KOPT-K1 (cell line): ENCODE measurements around the gene NFE2L2.
"Not testable (repeated sequence)": the region's sequence is repeated elsewhere in the genome, so short reads cannot be mapped to it uniquely, and the experiment has no call there.

ENCODE experiments used
- H3K27ac ChIP-seq: fragments of 200-600 bp; sonication (generic); 2 replicates; pipeline ENCODE4 v1.5.1; 2016; ENCODE audit warnings: antibody characterized with exemption, mild to moderate bottlenecking, low read depth, low read length; ENCODE audit not compliant: poor library complexity, severe bottlenecking
- H3K36me3 ChIP-seq: fragments of 200-600 bp; sonication (generic); 2 replicates; pipeline ENCODE4 v1.5.1; 2017; ENCODE audit warnings: antibody characterized with exemption, mild to moderate bottlenecking, low read length, moderate library complexity; ENCODE audit not compliant: insufficient read depth
- H3K9me3 ChIP-seq: fragments of 200-600 bp; sonication (generic); 2 replicates; pipeline ENCODE4 v1.5.1; 2017; ENCODE audit warnings: antibody characterized with exemption, low read length, mild to moderate bottlenecking; ENCODE audit not compliant: insufficient read depth, poor library complexity, severe bottlenecking

The NFE2L2 gene

GRCh38 chr2:177268187-177268871, 3.8 kb upstream of the NFE2L2 start:
- H3K9me3 ChIP-seq, result no peaks in the 10 kb centered on the region
- no peak overlapping the region for H3K27ac ChIP-seq
- H3K36me3 ChIP-seq, result no peaks in the 10 kb centered on the region

DNA sequence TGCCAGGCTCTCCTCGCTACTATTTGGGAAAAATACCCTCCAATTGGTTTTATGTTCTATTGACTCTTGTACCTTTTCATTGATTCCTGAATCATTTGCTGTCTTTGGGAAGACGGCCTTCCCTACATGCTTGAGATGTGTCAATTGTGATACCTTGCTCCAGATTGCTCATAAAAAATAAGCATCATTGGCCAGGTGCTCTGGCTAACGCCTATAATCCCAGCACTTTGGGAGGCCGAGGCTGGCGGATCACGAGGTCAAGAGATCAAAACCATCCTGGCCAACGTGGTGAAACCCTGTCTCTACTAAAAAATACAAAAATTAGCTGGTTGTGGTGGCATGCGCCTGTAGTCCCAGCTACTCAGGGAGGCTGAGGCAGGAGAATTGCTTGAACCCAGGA, 2.4 kb upstream of the NFE2L2 start:
- H3K36me3 ChIP-seq, H3K9me3 ChIP-seq: not testable (repeated sequence)
- peak overlapping the region; percentile 100 for H3K27ac ChIP-seq

DNA sequence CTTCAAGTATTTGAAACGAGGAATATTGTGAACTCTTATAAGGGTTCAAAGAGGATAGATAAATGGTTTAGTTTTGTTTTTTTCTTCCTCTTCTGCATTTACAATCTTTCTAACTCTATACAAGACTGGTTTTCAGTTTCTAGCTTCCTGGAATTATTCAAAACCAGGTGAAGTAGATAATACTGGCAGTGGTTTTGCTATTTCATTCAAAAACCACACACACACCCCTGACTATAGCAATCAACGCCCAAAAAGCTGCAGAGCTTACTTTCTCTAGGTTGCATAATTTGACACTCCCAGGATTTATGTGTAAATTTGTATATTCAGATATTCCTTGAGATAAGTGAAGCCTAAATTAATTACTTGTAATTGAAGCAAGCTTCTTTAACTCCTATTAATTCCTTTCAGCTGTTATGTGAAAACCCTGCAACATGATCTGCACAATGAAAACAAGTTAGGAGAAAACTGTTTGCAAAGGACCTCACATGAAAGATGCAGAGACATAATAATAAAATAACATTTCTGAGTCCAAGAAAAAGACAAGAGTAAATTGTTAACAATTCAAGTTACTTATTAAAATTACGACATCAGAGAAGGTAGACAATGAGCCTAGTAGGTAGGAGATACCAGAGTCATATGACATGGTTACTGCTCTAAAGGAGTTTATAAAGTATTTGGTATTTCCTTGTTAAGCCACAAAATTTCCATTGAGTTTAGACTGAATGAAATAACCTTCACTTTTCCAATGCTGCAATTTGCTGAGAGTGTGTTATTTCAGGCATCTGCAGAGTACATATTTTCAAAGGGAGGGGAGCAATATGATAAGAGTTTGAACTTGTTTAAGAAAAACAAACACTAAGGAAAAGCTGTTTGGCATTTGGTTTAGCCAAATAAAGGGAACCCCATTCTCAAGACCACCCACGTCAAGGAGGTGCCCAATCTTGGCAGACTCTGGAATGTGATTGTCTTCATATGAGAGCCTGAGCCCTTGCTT, 1.6 kb upstream of the NFE2L2 start:
- no peaks in the 10 kb centered on the region for H3K9me3 ChIP-seq
- peak overlapping the region; percentile 100 for H3K27ac ChIP-seq

GRCh38 chr2:177264209-177264692, 276 bp downstream of the NFE2L2 start:
- Histone ChIP-seq H3K9me3 (no peaks in the 10 kb centered on the region), H3K27ac (peak overlapping the region; percentile 100), H3K36me3 (0 out of 2 replicates have a peak, but pooled peaks cover under 1% of the 10 kb centered on the region)

More for the DNA sequence above, 1.6 kb upstream of the NFE2L2 start:
- no peaks in the 10 kb centered on the region for H3K36me3 ChIP-seq

GRCh38 chr2:177263451-177264208, 897 bp downstream of the NFE2L2 start:
- 0 out of 2 replicates have a peak, but pooled peaks cover 6% of the 10 kb centered on the region for H3K36me3 ChIP-seq
- no peaks in the 10 kb centered on the region for H3K9me3 ChIP-seq
- peak overlapping the region; percentile 100 for H3K27ac ChIP-seq

- Histone ChIP-seq H3K27ac (peak overlapping the region; percentile 100), H3K9me3 (peaks cover 4% of the 10 kb centered on the region), H3K36me3 (peaks cover 10% of the 10 kb centered on the region; the same call in 1 of the 2 replicates)
These were observed 1.5 kb downstream of the NFE2L2 start for GRCh38 chr2:177262958-177263450.

- Histone ChIP-seq H3K36me3 (peaks cover 14% of the 10 kb centered on the region; the same call in 1 of the 2 replicates), H3K27ac (peak overlapping the region; percentile 100)
These were observed 2.4 kb downstream of the NFE2L2 start for GRCh38 chr2:177262092-177262491.

GRCh38 chr2:177261116-177262060, 3.1 kb downstream of the NFE2L2 start:
- H3K27ac ChIP-seq, result no peak overlapping the region
- peaks cover 4% of the 10 kb centered on the region for H3K9me3 ChIP-seq
- H3K36me3 ChIP-seq, result peaks cover 14% of the 10 kb centered on the region; the same call in 1 of the 2 replicates

More at GRCh38 chr2:177262092-177262491, 2.4 kb downstream of the NFE2L2 start:
- peaks cover 4% of the 10 kb centered on the region for H3K9me3 ChIP-seq

DNA sequence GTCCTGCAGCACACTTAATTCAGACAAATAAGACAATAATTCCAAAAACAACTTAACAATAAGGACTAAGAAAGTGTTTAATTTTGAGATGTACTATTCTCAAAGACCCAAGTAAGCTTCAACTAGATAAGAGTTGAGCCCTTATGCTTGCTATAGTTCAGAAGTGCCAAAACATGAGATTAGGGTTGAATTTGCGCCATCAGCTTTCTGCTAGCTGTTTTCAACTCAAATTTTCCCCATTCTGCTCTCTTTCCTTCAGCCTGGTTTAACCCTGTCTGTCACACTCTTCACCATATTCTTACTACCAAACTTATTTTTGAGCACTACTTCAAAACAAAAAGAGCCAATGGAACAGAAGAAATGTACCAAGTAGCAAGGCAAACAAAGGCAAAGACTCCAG, 4.1 kb downstream of the NFE2L2 start:
- H3K9me3 ChIP-seq, result peaks cover 4% of the 10 kb centered on the region
- H3K36me3 ChIP-seq, result peaks cover 18% of the 10 kb centered on the region; the same call in 1 of the 2 replicates
- no peak overlapping the region for H3K27ac ChIP-seq

DNA sequence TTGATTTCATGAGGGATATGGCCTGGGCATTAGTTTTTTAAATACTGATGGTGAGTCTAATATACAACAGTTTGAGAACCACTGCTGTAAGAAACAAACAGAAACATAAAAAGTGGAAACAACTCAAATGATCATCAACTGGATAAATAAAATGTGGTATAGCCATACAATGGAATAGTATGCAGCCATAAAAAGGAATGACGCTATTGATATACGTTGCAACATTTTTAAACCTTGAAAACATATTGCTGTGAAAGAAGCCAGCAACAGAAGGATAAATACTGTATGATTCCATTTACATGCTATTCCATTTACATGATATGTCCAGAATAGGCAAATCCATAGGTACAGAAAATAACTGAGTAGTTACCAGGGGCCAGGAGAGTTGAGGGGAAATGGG, 6.5 kb downstream of the NFE2L2 start:
- Histone ChIP-seq H3K27ac (no peak overlapping the region), H3K9me3 (peaks cover 4% of the 10 kb centered on the region), H3K36me3 (peaks cover 38% of the 10 kb centered on the region; the same call in 1 of the 2 replicates)

GRCh38 chr2:177257471-177257870, 7.1 kb downstream of the NFE2L2 start:
- H3K27ac ChIP-seq, result no peak overlapping the region
- H3K9me3 ChIP-seq, result peaks cover 4% of the 10 kb centered on the region
- H3K36me3 ChIP-seq, result peaks cover 44% of the 10 kb centered on the region; the same call in 1 of the 2 replicates

DNA sequence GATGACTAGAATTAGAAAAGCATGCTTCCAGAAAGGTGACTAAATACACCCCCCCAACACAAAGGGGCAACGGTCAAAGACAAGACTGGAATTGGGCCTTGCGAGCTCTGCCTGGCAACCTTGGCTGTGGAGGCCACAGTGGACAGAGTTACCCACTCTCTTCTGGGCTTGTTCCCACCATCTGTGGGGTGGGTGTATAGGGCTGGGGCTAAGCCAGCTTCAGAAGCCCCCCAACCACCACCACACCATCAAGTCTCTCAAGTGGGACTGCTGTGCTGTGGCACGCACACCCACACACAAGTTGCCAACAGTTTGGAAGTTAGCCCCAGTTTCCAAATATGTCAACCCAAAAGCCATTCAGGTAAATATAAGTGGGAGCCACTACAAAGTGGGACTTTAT, 7.8 kb downstream of the NFE2L2 start:
- H3K9me3 ChIP-seq, result peaks cover 4% of the 10 kb centered on the region
- H3K36me3 ChIP-seq, result peaks cover 44% of the 10 kb centered on the region; the same call in 1 of the 2 replicates
- H3K27ac ChIP-seq, result no peak overlapping the region

DNA sequence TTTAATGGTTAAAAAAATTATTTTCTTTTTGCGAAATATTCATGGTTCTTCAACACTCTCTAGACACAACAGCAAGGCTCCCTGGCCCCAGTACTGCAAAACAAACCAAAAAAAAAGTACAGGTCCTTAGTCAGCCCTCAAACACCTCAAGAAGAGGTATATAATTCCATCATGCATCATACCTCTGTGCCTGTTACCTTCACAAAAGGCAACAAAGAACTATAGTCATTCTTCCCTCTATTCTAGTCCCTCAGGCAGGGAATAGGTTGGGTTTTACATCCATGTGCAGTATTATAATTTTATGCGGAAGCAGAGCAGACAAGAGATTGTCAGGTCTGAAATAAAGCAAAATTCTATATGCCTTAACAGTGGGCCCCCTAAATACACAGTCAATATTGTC, 8.5 kb downstream of the NFE2L2 start:
- Histone ChIP-seq H3K9me3 (peaks cover 4% of the 10 kb centered on the region), H3K27ac (no peak overlapping the region), H3K36me3 (peaks cover 44% of the 10 kb centered on the region; the same call in 1 of the 2 replicates)
